GM20431 (cell line): ENCODE measurements around the gene GPNMB.

Source experiments
- in situ Hi-C: fragments of 300-500 bp; cut with MseI, MboI; formaldehyde crosslinking; loops from one replicate; pipeline ENCODE4 v1.15.0; 2020; ENCODE audit warnings: low sequenced_read_pairs; ENCODE audit not compliant: unreplicated experiment

The GPNMB gene

GRCh38 chr7:23266918-23267317, 20.3 kb downstream of the GPNMB start:
- in situ Hi-C loops, result no loop called here

DNA sequence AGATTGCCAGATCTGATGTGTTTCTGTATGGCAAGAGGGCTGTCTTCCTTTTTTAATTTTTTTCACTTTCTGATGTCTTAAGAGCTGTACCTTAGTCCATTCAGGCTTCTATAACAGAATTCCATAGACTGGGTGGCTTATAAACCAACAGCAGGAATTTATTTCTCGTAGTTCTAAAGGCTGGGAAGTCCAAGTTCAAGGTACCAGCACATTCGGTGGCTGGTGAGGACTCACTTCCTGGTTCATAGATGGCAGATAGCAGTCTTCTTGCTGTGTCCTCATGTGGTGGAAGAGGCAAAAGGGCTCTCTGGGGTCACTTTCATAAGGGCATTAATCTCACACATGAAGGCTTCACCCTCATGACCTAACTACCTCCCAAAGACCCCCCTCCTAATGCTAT, 20.8 kb downstream of the GPNMB start:
- in situ Hi-C loops, result no loop called here

- in situ Hi-C loops, result no loop called here
Measured at GRCh38 chr7:23268167-23268566, 21.6 kb downstream of the GPNMB start.

DNA sequence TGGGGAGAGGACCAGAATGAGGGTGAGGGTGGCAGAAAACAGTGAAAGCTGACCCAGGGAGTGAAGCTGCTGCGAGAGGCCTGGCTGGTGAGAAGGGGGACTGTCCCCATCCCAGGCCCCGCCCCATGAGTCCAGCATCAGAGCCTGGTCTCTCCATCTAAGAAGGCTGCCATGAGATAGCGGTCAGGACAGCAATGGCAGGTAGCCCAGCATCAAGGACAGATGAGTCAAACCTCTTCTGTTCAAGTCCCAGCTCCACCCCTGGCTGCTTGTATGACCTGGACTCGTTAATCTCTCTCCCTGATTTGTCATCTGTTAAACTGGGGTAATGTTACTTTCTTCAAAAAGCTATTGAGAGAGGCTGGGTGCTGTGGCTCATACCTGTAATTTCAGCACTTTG, 22.2 kb downstream of the GPNMB start:
- in situ Hi-C loops, result no loop called here

DNA sequence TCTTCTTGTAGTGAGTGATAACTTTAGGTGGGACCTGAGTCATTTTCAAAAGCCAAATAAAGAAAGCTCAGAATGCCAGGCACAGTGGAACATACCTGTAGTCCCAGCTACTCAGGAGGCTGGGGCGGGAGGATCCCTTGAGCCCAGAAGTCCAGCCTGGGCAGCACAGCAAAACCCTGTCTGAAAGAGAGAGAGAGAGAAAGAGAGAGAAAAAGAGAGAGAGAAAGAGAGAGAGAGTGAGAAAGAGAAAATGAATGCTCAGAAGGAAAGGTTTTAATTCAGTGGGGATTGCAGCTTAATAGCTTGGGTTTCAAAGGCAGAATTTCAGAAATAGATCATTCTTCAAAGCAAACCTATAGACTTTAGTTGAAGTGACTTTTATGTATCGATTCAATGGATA, 25.7 kb downstream of the GPNMB start:
- in situ Hi-C loops, result no loop called here

DNA sequence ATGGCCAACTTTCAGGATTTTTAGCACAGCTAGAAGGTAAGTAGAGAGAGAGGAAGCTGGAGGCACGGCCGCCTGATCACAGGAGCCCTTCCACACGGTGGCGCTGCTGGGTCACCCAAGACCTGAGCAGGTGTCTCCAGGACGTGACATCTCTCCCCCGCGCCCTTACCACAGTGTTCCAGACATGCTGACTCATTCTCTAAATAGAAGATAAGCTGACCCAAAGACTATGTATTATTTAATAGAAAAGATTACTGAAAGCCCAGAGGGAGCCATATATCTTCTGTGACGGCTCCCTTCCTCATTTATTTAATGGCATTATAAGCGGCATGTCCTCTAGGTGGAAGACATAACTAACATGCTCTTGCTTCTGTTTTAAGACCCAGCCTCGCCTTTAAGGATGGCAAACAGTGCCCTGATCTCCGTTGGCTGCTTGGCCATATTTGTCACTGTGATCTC, 26.6 kb downstream of the GPNMB start:
- in situ Hi-C loops, result no loop called here

DNA sequence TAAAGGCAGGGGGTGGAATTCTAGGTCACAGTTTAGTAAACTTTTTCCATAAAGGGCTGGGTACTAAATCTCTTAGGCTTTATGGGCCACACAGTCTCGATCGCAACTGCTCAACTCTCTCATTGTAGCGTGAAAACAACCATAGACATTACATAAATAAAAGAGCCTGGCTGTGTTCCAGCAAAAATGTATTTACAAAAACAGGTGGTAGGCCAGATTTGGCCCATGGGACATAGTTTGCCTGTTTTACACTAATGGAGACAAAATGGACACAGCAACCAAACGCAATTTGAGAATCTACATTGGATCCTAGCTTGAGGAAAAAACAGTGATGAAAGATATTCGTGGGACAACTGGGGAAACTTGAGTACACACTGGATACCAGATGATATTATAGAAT, 29.3 kb downstream of the GPNMB start:
- in situ Hi-C loops, result no loop called here

- in situ Hi-C loops, result no loop called here
Measured at GRCh38 chr7:23276376-23276775, 29.8 kb downstream of the GPNMB start.

- in situ Hi-C loops, result no loop called here
Measured at GRCh38 chr7:23276947-23277346, 30.4 kb downstream of the GPNMB start.

DNA sequence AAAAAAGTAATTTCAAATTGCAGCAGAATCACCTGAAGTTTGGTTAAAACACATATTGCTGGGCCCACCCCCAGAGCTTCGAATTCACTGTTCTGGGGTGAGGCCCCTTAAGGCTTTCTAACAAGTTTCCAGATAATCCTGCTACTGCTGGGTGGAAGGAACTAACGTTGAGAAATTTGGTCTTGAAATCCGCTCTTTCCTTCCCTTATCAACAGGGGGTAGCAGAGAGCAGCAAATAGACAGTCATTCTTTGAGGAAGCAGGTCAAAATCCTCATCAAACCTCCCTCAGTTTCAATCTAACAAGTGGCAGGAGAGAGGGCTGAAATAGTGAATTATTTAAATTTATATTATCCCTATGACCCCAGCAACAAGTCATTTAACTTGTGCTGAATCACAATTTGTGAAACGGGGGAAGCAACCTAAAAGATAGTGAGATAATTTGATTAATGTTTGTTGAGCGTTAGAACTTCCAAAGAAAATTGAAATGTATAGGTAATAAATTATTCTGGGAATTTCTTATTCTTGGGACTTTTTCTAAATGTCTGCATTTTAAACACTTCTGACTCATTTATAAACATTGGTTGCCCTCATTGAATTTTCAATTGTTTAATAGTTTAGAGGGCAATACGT, 30.9 kb downstream of the GPNMB start:
- in situ Hi-C loops, result no loop called here

- in situ Hi-C loops, result no loop called here
Measured at GRCh38 chr7:23279819-23280525, 33.4 kb downstream of the GPNMB start.

GRCh38 chr7:23283086-23283485, 36.5 kb downstream of the GPNMB start:
- in situ Hi-C loops, result no loop called here

DNA sequence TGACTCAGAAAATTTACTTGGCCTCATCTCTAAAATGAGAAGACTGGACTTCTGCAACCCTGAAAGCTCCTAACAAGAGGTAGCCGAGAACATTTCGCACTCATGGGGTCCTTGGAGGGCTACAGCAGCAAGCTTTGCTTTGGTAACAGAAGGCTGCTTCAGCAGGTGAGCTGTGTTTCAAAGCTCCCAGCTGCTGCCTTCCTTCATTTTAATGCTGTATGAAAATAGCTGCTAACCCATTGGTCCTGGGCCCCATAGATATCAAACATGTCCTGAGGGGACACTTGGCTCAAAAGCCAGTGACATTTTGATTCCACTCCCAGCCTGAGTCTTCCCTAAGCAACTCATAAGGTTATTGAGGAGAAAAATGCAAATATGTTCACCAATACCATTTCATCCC, 38.3 kb downstream of the GPNMB start:
- in situ Hi-C loops, result no loop called here

- in situ Hi-C loops, result no loop called here
Measured at GRCh38 chr7:23285657-23286646, 39.4 kb downstream of the GPNMB start.

DNA sequence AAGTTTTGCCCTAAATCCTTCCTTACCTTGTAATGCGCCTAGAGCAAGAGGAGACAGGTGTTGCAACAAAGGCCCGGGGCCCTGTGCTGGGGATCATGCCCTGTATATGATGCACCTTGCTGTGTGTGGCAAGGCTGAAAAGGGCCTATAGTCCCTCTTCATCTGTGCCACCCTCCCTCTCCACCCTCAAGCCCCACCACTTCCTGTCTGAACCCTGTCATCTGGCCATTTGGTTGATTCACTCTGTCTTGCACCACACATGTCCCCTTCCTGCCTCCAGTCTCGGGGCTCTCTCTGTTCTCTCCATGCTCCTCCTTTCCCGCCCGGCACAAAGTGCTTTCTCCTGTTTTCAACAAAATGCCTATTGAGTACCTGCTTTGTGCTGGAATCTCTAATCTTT, 41.0 kb downstream of the GPNMB start:
- in situ Hi-C loops, result no loop called here

- in situ Hi-C loops, result no loop called here
Measured at GRCh38 chr7:23290993-23291392, 44.4 kb downstream of the GPNMB start.

DNA sequence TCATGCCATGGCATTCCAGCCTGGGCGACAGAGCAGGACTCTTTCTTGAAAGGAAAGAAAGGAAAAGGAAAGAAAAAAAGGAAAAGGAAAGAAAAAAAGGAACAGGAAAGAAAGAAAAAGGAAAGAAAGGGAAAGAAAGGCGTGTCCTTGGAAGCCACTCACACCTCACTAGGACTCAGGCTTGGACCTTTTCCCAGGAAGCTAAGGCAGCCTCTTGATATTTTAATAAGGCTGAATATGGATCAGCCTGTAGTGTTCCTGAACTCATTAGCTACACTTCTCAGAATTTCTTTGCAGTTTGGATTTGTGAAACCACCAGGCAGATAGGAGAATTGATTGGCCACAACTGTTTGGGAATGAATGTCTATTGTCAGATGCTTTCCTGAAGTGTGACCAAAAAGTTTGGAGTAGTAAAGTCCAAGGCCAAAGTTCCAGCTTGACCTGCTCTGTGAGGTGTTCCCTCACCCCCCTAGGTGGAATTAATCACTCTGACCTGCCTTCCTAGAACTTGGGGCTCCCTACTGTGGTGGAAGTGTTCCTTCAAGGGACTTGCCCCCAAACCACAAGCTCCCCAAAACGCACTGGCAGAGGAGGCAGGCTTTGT, 45.5 kb downstream of the GPNMB start:
- in situ Hi-C loops, result no loop called here

DNA sequence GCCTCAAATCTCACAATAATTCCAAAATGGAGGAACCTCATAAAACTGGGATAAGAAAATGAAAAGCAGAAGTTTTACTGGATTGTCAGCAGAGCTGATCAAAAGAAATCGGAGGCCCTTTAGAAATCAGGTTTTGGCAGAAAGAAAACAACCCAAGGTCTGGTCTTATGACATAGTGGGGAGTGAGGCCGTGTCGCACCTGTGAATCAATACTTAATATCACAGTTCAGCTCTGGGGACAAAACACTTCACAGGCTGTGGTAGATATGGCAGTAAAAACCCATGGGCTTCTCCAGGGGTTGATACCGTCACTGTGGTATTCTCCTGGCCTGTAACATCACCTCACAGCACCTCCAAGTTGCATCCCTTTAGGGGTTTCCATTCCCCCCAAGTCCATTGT, 46.0 kb downstream of the GPNMB start:
- in situ Hi-C loops, result no loop called here

GRCh38 chr7:23293500-23294073, 47.0 kb downstream of the GPNMB start:
- in situ Hi-C loops, result no loop called here
